Pancreas (tissue), 10 donors: ENCODE measurements around the gene LYPD6B. TPM values are rescaled to one million over a fixed set of nuclear protein-coding genes. Genes with fewer than 3 reads are reported as not detected.

Source experiments
- ATAC-seq, 4 donors: fragments of 200-7000 bp; cut with Tn5 transposase; one replicate each; pipeline versions ENCODE4 v1.8.0 to v1.9.1; 2020; ENCODE audit warnings: mild to moderate bottlenecking in 4 of 4, moderate library complexity in 4 of 4
- DNase-seq, 6 donors: peaks; one replicate each; pipeline ENCODE4 v3.0.0-alpha.2; 2020
- FAIRE-seq: peaks from 2 replicates; lab custom pipeline; 2012; peaks lifted over from hg19 to GRCh38; lab: Jason Lieb, UNC
- H3K27ac ChIP-seq, 4 donors: fragments of 200-600 bp; sonication (generic); 1 replicate in 3 of 4; 2 replicates in 1 of 4; pipeline versions ENCODE4 v1.5.0 to v1.8.0; 2020
- H3K27me3 ChIP-seq, 4 donors: fragments of 200-600 bp; one replicate each; pipeline ENCODE4 v1.8.0; 2021
- H3K36me3 ChIP-seq, 3 donors: fragments of 200-600 bp; sonication (generic) in 1 of 3; one replicate each; pipeline versions ENCODE4 v1.5.0 to v1.8.0; 2020 to 2021
- H3K4me1 ChIP-seq, 3 donors: fragments of 200-600 bp; one replicate each; pipeline ENCODE4 v1.8.0; 2021
- H3K4me3 ChIP-seq, 4 donors: fragments of 200-600 bp; sonication (generic) in 2 of 4; one replicate each; pipeline versions ENCODE4 v1.5.0 to v1.8.0; 2020 to 2021
- H3K9me3 ChIP-seq, 4 donors: fragments of 200-600 bp; one replicate each; pipeline ENCODE4 v1.8.0; 2021
- WGBS, 2 donors: extraction: QIAGEN DNeasy Blood & Tissue Kit; methylation state at CpG; one replicate each; pipeline ENCODE4 v1.1.7; 2013; 5-methylcytosine and 5-hydroxymethylcytosine counted together
- intact Hi-C, 3 donors: fragments of 100-400 bp; cut with DNase I; formaldehyde crosslinking; loops; one replicate each; pipeline versions ENCODE4 v1.11.1 to v1.14.2; 2022
- polyA plus RNA-seq, 2 donors: library from polyadenylated mRNA; stranded (reverse); fragments of 200-250 nt; gene quantifications; one replicate each; pipeline ENCODE4 v1.2.3, GENCODE V29; 2013
- total RNA-seq, 6 donors: library from RNA; stranded (reverse); fragmentation: NEBNext Ultra II Directional in 4 of 6; extraction: Animal tissue kit (Norgen Biotek cat#: 25700) in 4 of 6; gene quantifications; one replicate each; pipeline versions ENCODE4 v1.2.1 to v1.2.4, GENCODE V29; 2021 to 2023
- TF ChIP-seq, protein P1 (sequence below), 4 donors: fragments of 200-600 bp; sonication (generic) in 3 of 4; IDR thresholded peaks; one replicate each; pipeline versions ENCODE4 v1.5.0 to v1.8.0; 2021; ENCODE audit warnings: antibody characterized with exemption in 4 of 4
- donor health status: healthy with polysubstance abuse.
- donor health status: DM: no; HTN: no; CAD: no; lungs with moderate emphysema.
- donor health status: DM: no; HTN: no; CAD: no.
- donor health status: control.
- donor health status: control.
- donor health status: Bipolar disorder and iron deficiency.
- donor health status: DM: yes; HTN: yes; CAD: no.
- donor health status: DM: no; HTN: no; CAD: no.
- donor health status: DM: no; HTN: no; CAD: no.
- donor health status: DM: yes; HTN: yes; CAD: no.

LYPD6B gene
- total and polyA plus RNA-seq, 8 donors, result 3.0 to 8.1 (median 4.6) TPM

DNA sequence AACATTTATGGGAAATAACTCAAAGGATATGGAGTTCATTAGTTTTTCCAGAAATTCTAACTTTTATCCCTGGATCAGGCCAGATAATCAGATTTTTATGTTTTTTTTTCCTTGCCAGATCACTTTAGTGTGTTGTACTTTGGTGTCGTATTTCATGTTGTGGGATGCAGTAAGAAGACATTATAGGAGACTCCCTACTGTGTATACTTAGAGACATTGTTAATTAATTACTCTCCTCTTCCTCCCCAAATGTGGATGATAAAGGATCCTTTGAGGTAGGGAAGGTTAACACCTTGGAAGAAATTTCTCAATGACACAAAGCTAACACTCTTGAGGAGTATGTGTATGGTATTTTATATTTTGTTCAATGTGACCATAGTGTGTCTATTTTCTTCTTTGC lies 120.5 kb downstream of the LYPD6B start:
- intact Hi-C loops, result no loop called here
- FAIRE-seq, result no peak
- no peak overlapping the region for H3K27ac ChIP-seq

DNA sequence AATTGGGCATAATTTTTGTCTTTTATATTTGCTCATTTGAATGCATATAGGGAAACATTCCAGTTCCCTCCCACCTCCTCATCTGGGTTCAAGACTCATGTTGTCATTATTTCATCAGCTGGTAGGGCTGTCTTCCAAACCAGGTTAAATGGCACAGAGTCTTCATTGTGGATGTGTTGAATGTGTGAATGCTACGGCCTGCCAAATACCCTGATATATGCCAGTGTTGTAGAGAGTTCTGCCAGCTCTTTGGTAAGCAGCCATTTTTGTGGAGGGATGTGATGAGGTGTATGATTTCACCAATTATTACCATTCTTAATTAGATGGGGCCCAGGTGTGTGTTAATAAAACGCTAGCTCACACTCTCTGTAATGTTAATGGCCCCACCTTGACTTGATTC lies 121.7 kb downstream of the LYPD6B start:
- WGBS, 2 donors, result 80 to 82% methylated on average over 2 of the region's 2 CpGs
- no peaks in the 10 kb centered on the region for H3K9me3 ChIP-seq
- H3K27ac ChIP-seq, result no peak overlapping the region
- TF ChIP-seq, protein P1, sequence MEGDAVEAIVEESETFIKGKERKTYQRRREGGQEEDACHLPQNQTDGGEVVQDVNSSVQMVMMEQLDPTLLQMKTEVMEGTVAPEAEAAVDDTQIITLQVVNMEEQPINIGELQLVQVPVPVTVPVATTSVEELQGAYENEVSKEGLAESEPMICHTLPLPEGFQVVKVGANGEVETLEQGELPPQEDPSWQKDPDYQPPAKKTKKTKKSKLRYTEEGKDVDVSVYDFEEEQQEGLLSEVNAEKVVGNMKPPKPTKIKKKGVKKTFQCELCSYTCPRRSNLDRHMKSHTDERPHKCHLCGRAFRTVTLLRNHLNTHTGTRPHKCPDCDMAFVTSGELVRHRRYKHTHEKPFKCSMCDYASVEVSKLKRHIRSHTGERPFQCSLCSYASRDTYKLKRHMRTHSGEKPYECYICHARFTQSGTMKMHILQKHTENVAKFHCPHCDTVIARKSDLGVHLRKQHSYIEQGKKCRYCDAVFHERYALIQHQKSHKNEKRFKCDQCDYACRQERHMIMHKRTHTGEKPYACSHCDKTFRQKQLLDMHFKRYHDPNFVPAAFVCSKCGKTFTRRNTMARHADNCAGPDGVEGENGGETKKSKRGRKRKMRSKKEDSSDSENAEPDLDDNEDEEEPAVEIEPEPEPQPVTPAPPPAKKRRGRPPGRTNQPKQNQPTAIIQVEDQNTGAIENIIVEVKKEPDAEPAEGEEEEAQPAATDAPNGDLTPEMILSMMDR (IDR thresholded peaks at IDR 0.05), result no peak
- no peaks in the 10 kb centered on the region for H3K36me3 ChIP-seq
- intact Hi-C loops, result no loop called here
- H3K27me3 ChIP-seq, result no peaks in the 10 kb centered on the region
- FAIRE-seq (no peak), DNase-seq (no peak), ATAC-seq (no peak)
- no peaks in the 10 kb centered on the region for H3K4me1 ChIP-seq
- H3K4me3 ChIP-seq, result no peak overlapping the region

More for the DNA sequence above, 120.5 kb downstream of the LYPD6B start:
- no peaks in the 10 kb centered on the region for H3K9me3 ChIP-seq
- no peaks in the 10 kb centered on the region for H3K4me1 ChIP-seq
- H3K27me3 ChIP-seq, result no peaks in the 10 kb centered on the region
- H3K4me3 ChIP-seq, result no peak overlapping the region
- DNase-seq (no peak), ATAC-seq (no peak)
- 96 to 97% methylated on average over 1 of the region's 1 CpG for WGBS, 2 donors
- TF ChIP-seq, protein P1 (IDR thresholded peaks at IDR 0.05), result no peak
- no peaks in the 10 kb centered on the region for H3K36me3 ChIP-seq

DNA sequence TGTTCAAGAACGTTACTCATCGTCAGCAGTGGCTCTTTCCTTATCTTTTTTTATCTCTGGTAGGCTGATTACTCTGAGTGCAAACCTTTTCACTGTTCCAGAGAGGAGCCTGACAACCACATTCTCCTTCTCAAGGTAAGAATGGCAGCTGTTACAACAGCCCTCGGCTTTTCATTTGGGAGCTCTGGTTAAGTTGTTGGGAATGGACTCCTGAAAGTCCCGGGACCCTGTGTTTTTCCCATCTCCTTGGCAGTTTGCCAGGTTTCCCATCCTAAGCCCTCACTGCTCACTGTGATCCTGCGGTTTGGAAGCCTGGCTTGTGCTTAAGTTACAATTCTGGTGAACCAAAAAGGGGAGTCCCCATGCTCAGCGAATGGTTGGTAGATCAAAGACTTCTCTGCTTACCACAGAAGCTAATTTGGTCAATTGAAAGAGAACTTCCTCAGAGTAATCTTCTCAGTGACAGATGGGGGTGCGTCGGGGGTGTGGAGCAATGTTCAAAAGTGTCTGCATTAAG lies 122.3 kb downstream of the LYPD6B start:
- no peak overlapping the region for H3K27ac ChIP-seq
- ATAC-seq, result no peak
- H3K27me3 ChIP-seq, result no peaks in the 10 kb centered on the region
- no peak overlapping the region for H3K4me3 ChIP-seq
- H3K4me1 ChIP-seq, result no peaks in the 10 kb centered on the region
- DNase-seq, result no peak
- WGBS, 2 donors, result 63 to 68% methylated on average over 8 of the region's 8 CpGs
- no peaks in the 10 kb centered on the region for H3K36me3 ChIP-seq
- TF ChIP-seq, protein P1 (IDR thresholded peaks at IDR 0.05), result no peak
- no peak for FAIRE-seq
- intact Hi-C loops, result no loop called here
- H3K9me3 ChIP-seq, result no peaks in the 10 kb centered on the region

DNA sequence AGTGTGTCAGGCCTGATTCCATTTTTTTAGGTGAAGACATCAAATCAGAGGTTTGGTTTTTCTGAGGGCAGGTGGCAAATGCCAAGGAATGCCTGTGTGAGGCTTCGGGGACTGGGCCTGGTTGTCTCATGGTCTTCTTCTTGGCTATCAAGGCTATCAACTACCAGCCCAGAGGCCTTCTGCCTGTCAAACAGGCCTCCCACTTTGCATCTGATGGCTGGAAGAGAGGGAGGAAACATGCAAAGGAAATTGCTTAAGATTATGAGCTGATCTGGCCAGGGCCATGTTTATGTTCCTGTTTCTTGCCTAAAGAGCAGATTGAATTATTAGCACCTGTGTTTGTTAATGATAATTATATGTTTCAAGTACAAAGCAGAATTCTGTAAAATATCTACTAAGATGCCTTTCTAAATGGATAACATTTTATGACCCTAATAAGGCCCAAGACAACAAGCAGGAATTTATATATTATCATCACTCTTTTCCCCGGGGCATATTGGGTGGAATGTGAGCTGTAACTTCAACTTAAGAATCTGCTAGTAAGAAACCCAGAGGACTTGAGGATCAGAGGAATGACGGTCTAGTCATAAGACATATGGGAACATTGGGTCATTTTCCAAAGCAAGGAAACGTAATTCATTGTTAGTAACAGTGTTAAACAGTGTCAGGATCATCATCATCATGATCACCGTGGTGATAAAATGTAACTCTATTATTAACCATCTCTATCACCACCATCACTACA lies 123.2 kb downstream of the LYPD6B start:
- H3K9me3 ChIP-seq, result no peaks in the 10 kb centered on the region
- intact Hi-C loops, result no loop called here
- DNase-seq (no peak), FAIRE-seq (no peak), ATAC-seq (no peak)
- 71 to 80% methylated on average over 5 of the region's 5 CpGs for WGBS, 2 donors
- H3K36me3 ChIP-seq, result no peaks in the 10 kb centered on the region
- H3K4me1 ChIP-seq, result no peaks in the 10 kb centered on the region
- no peaks in the 10 kb centered on the region for H3K27me3 ChIP-seq
- TF ChIP-seq, protein P1 (IDR thresholded peaks at IDR 0.05), result no peak
- no peak overlapping the region for H3K27ac ChIP-seq
- no peak overlapping the region for H3K4me3 ChIP-seq

DNA sequence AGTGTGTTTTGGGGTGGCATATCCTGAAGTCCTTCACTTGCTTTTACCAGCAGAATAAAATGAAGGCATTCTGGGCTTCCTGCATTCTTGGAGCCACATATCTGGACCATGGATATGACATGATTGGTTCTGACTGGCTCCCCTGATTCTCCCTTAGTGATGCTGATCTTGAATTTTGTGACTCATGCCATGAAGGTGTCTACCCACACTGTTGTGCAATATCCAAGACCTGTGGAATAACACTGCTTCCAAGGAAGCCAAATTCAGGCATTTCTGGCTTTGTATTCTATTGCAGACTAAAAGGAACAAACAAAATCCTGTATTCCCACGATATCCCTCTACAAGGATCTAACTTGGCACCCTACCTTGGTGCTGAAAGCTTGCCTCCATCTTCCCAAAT lies 125.8 kb downstream of the LYPD6B start:
- WGBS, 2 donors, result 96 to 98% methylated on average over 1 of the region's 1 CpG
- ATAC-seq (no peak), FAIRE-seq (no peak), DNase-seq (no peak)
- H3K4me1 ChIP-seq, result peaks cover 0 to 6% (median 5%) of the 10 kb centered on the region in 3 donors
- intact Hi-C loops, result no loop called here
- H3K4me3 ChIP-seq, result no peak overlapping the region
- H3K36me3 ChIP-seq, result no peaks in the 10 kb centered on the region
- no peak overlapping the region for H3K27ac ChIP-seq
- no peaks in the 10 kb centered on the region for H3K9me3 ChIP-seq
- TF ChIP-seq, protein P1 (IDR thresholded peaks at IDR 0.05), result no peak
- no peaks in the 10 kb centered on the region for H3K27me3 ChIP-seq
